ENCODE measurements around the gene MARCHF5. TPM values are rescaled to one million over a fixed set of nuclear protein-coding genes. Genes with fewer than 3 reads are reported as not detected.

The MARCHF5 gene
- polyA plus RNA-seq, 1 donor (not counting 4 experiments of a cell fraction or from before 2014, with no cell fraction given) = 54.1 TPM

GRCh38 chr10:92291921-92292845 lies 1.2 kb downstream of the MARCHF5 start:
- Histone ChIP-seq H3K36me3 (ENCODE audit: control insufficient read depth in 2 of 2, extremely low read depth in 1 of 2, insufficient read depth in 2 of 2, low read length in 2 of 2) (peaks cover 0 to 5% of the 10 kb centered on the region in 2 experiments), H4K20me1 (ENCODE audit: control insufficient read depth, extremely low read depth, insufficient read depth, low read length) (peaks cover 5% of the 10 kb centered on the region), H3K9me1 (ENCODE audit: control insufficient read depth, extremely low read depth, insufficient read depth, low read length) (no peaks in the 10 kb centered on the region), H3K4me3 (ENCODE audit: control insufficient read depth in 2 of 3, extremely low read depth in 1 of 3, insufficient read depth in 2 of 3, low read depth in 1 of 3, low read length in 3 of 3) (peak overlapping the region; percentile 93 to 100 (median 94)), H3K79me2 (ENCODE audit: control insufficient read depth, insufficient read depth, low read length) (peaks cover 57% of the 10 kb centered on the region), H2AFZ (ENCODE audit: control insufficient read depth, low read length) (peak overlapping the region; percentile 27), H3K27ac (ENCODE audit: control insufficient read depth, insufficient read depth, low read length) (peak overlapping the region; percentile 86), H3K4me2 (ENCODE audit: control insufficient read depth, extremely low read depth, insufficient read depth, low read depth, low read length) (peak overlapping the region; percentile 88), H3K4me1 (ENCODE audit: control insufficient read depth, extremely low read depth, insufficient read depth, low read length) (peaks cover 14% of the 10 kb centered on the region), H3K9me3 (ENCODE audit: control insufficient read depth, low read depth, low read length) (no peaks in the 10 kb centered on the region), H3K27me3 (ENCODE audit: control insufficient read depth, extremely low read depth, insufficient read depth, low read length) (no peaks in the 10 kb centered on the region), H3K9ac (ENCODE audit: control insufficient read depth, extremely low read depth, insufficient read depth, low read length) (peak overlapping the region; percentile 89)
- FAIRE-seq (peak; percentile 32), DNase-seq (ENCODE audit: low read depth, low spot score) (peak; percentile 54)
- dilution Hi-C loops (cut with MboI; ENCODE audit: extremely low pct_ligation_motif_present, low sequenced_read_pairs) = no loop called here
- TF ChIP-seq EZH2 (IDR thresholded peaks at IDR 0.05; ENCODE audit: low read length) (no peak), CTCF (optimal IDR thresholded peaks at IDR 0.05 in 1 of 3, IDR thresholded peaks at IDR 0.05 in 1 of 3, conservative IDR thresholded peaks at IDR 0.05 in 1 of 3; ENCODE audit: extremely low read depth in 1 of 3, insufficient read depth in 2 of 3, low read length in 3 of 3) (peak; percentile 52 to 60 (median 58))

- no peak for TF ChIP-seq CTCF (optimal IDR thresholded peaks at IDR 0.05 in 1 of 3, IDR thresholded peaks at IDR 0.05 in 1 of 3, conservative IDR thresholded peaks at IDR 0.05 in 1 of 3; ENCODE audit: extremely low read depth in 1 of 3, insufficient read depth in 2 of 3, low read length in 3 of 3)
- no peak for TF ChIP-seq EZH2 (IDR thresholded peaks at IDR 0.05; ENCODE audit: low read length)
- no peaks in the 10 kb centered on the region for H3K27me3 ChIP-seq (ENCODE audit: control insufficient read depth, extremely low read depth, insufficient read depth, low read length)
- H3K4me2 ChIP-seq (ENCODE audit: control insufficient read depth, extremely low read depth, insufficient read depth, low read depth, low read length) = no peak overlapping the region
- no peaks in the 10 kb centered on the region for H3K9me3 ChIP-seq (ENCODE audit: control insufficient read depth, low read depth, low read length)
- peaks cover 3% of the 10 kb centered on the region for H4K20me1 ChIP-seq (ENCODE audit: control insufficient read depth, extremely low read depth, insufficient read depth, low read length)
- no peak overlapping the region for H3K9ac ChIP-seq (ENCODE audit: control insufficient read depth, extremely low read depth, insufficient read depth, low read length)
- dilution Hi-C loops (cut with MboI; ENCODE audit: extremely low pct_ligation_motif_present, low sequenced_read_pairs) = no loop called here
- H3K4me3 ChIP-seq (ENCODE audit: control insufficient read depth in 2 of 3, extremely low read depth in 1 of 3, insufficient read depth in 2 of 3, low read depth in 1 of 3, low read length in 3 of 3) = no peak overlapping the region
- DNase-seq (ENCODE audit: low read depth, low spot score) (no peak), FAIRE-seq (no peak)
- H3K27ac ChIP-seq (ENCODE audit: control insufficient read depth, insufficient read depth, low read length) = no peak overlapping the region
- H3K79me2 ChIP-seq (ENCODE audit: control insufficient read depth, insufficient read depth, low read length) = peaks cover 93% of the 10 kb centered on the region
- no peak overlapping the region for H2AFZ ChIP-seq (ENCODE audit: control insufficient read depth, low read length)
- no peaks in the 10 kb centered on the region for H3K4me1 ChIP-seq (ENCODE audit: control insufficient read depth, extremely low read depth, insufficient read depth, low read length)
- no peaks in the 10 kb centered on the region for H3K9me1 ChIP-seq (ENCODE audit: control insufficient read depth, extremely low read depth, insufficient read depth, low read length)
- H3K36me3 ChIP-seq (ENCODE audit: control insufficient read depth in 2 of 2, extremely low read depth in 1 of 2, insufficient read depth in 2 of 2, low read length in 2 of 2) = peaks cover 0 to 8% of the 10 kb centered on the region in 2 experiments
Measured at GRCh38 chr10:92298487-92298886, 7.5 kb downstream of the MARCHF5 start.

All from keratinocyte (primary cell).